Measurements from ENCODE around the gene OGFR.
A peak's percentile ranks its signal among the peaks of the same experiment; 100 is the strongest.

Gene OGFR

DNA sequence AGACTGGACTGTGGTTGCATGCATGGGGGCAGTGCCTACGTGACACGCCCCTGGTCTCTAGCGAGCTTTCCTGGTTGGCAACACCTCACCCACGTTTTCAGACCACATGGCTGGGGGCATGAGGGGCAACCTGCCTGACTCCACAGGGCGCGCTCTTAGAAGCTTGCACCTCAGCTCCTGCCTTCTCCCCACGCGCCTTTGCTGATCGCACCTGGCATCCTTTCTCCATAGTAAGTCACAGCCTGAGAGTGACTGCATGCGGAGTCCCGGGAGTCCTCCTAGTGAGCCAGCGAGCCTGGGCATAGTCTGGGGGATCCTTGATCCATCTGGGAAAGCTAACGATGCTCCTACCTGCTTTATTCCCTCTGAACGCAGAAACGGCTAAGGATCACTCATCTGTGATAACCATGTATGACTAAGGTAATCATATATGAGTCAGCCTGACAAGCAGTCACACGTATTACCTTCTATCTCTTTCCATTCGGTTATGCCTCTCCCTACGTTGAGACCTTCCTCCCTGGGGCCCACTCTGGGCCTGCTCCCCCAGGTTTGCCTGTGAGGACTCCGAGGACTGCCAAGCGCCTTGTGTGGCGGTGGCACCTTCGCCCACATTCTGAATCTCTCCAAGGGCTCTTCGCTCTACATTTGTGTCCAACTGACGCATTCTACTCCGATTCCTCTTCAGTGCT lies 52.4 kb downstream of the OGFR start:
- no peaks in the 10 kb centered on the region for H3K27me3 ChIP-seq (ENCODE audit: insufficient read depth, low read length)
- H3K4me3 ChIP-seq (ENCODE audit: low read depth, low read length), result no peak overlapping the region
- no peak overlapping the region for H2AFZ ChIP-seq (ENCODE audit: low read length, unreplicated experiment)
- H3K4me1 ChIP-seq (ENCODE audit: control insufficient read depth, insufficient read depth, low read length, unreplicated experiment), result peaks cover 2% of the 10 kb centered on the region
- no peak overlapping the region for H3K27ac ChIP-seq (ENCODE audit: low read depth, low read length)
- peaks cover 25% of the 10 kb centered on the region for H3K79me2 ChIP-seq (ENCODE audit: control insufficient read depth, insufficient read depth, low read length, unreplicated experiment)
- peaks cover 15% of the 10 kb centered on the region for H3K36me3 ChIP-seq (ENCODE audit: insufficient read depth, low read length)

DNA sequence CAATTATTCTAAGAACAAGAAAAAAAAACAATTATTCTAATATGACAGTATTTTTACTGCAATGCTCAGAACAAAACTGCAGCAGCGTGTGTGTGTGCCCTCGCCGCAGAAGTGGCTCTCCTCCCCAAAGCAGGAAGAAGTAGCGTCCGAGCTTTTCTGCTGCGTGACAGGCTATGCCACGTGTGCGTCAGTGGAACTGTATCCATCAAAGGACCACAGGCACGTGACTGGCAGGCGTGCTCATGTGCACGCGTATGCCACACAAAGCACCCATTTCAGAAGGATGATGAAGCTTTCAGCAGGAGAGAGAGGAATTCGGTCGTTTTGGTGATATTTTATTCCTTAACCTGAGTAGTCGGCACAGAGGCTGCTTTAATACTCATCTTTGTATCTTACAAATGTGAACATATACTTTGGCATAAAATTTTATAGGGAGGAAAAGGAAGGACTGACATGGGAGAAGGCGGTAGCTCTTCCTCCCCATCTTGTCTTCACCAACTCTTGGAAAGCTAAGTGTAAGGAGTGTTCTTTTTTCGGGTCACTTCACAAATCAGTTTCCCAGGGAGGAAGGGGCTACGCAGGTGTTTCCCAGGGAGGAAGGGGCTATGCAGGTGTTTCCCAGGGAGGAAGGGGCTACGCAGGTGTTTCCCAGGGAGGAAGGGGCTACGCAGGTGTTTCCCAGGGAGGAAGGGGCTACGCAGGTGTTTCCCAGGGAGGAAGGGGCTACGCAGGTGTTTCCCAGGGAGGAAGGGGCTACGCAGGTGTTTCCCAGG lies 53.6 kb downstream of the OGFR start:
- no peak overlapping the region for H2AFZ ChIP-seq (ENCODE audit: low read length, unreplicated experiment)
- peaks cover 15% of the 10 kb centered on the region for H3K36me3 ChIP-seq (ENCODE audit: insufficient read depth, low read length)
- peaks cover 25% of the 10 kb centered on the region for H3K79me2 ChIP-seq (ENCODE audit: control insufficient read depth, insufficient read depth, low read length, unreplicated experiment)
- H3K27ac ChIP-seq (ENCODE audit: low read depth, low read length), result no peak overlapping the region
- H3K4me3 ChIP-seq (ENCODE audit: low read depth, low read length), result no peak overlapping the region
- H3K27me3 ChIP-seq (ENCODE audit: insufficient read depth, low read length), result no peaks in the 10 kb centered on the region
- H3K4me1 ChIP-seq (ENCODE audit: control insufficient read depth, insufficient read depth, low read length, unreplicated experiment), result peaks cover 2% of the 10 kb centered on the region

GRCh38 chr20:62859721-62860120 lies 55.1 kb downstream of the OGFR start:
- Histone ChIP-seq H3K36me3 (ENCODE audit: insufficient read depth, low read length) (peaks cover 8% of the 10 kb centered on the region), H2AFZ (ENCODE audit: low read length, unreplicated experiment) (no peak overlapping the region), H3K27ac (ENCODE audit: low read depth, low read length) (no peak overlapping the region), H3K27me3 (ENCODE audit: insufficient read depth, low read length) (no peaks in the 10 kb centered on the region), H3K4me1 (ENCODE audit: control insufficient read depth, insufficient read depth, low read length, unreplicated experiment) (peaks cover 2% of the 10 kb centered on the region), H3K79me2 (ENCODE audit: control insufficient read depth, insufficient read depth, low read length, unreplicated experiment) (peaks cover 25% of the 10 kb centered on the region), H3K4me3 (ENCODE audit: low read depth, low read length) (peak overlapping the region; percentile 74)

DNA sequence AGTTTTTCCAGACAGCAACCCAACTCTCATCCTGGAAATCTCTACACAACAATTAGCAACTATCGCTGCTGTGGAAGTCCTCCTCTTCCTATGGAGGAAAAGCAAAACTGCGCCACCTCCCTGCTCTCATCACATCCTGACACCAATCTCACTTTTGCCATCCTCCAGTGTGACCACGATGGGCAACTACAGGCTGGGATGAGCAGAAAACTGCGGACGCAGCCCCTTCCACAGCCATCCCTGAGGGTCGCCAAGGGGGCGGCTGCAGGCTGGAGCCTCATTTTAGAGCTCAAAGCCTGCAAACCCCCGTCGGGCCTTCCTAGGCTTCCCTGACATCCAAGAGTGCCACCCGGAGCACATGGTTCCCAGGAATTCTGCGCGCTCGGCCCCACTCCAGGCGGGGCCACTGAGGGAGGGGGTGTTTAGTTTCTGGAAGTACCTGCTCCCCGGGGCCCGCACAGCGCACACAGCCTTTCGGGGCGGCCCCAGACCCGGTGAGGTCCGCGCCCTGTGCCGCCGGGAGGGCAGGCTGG lies 55.8 kb downstream of the OGFR start:
- H3K79me2 ChIP-seq (ENCODE audit: control insufficient read depth, insufficient read depth, low read length, unreplicated experiment), result peaks cover 25% of the 10 kb centered on the region
- H3K27me3 ChIP-seq (ENCODE audit: insufficient read depth, low read length), result no peaks in the 10 kb centered on the region
- H3K4me1 ChIP-seq (ENCODE audit: control insufficient read depth, insufficient read depth, low read length, unreplicated experiment), result peaks cover 2% of the 10 kb centered on the region
- H2AFZ ChIP-seq (ENCODE audit: low read length, unreplicated experiment), result no peak overlapping the region
- no peak overlapping the region for H3K27ac ChIP-seq (ENCODE audit: low read depth, low read length)
- H3K36me3 ChIP-seq (ENCODE audit: insufficient read depth, low read length), result peaks cover 4% of the 10 kb centered on the region; the same call in 1 of the 2 replicates
- peak overlapping the region; percentile 74 for H3K4me3 ChIP-seq (ENCODE audit: low read depth, low read length)

DNA sequence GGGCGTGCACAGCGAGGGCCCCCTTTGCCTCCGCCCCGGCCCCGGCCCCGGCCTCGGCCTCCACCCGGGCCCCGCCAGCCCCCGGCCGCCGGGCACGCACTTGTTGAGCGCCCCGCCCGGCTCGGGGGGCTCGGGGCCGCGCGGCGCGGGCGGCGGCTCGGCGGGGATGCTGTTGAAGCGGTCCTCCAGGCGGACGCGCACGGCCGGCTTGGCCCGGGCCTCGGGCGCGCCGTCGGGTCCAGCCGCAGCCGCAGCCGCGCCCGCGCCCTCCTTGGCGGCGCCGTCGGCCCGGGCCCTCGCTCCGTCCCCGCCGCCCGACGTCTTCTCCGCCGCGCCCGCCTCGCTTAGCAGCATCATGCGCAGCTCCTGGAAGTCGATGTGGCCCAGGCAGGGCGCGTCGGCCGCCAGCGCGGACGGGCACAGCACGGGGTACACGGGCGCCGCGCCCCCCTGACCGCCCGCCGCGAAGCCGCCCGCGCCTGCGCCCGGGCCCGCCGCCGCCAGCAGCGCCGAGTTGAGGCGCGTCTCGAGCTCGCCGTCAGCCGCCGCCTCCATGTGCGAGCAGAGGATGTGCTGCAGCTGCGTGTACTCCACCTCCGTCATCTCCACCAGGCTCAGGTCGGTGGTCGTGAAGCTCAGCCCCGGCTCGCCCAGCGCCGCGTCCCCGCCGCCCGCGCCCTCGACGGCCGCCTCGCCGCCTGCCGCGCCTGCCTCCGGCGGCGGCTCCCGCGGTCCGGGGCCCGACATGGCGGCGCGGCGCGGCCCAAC lies 56.5 kb downstream of the OGFR start:
- Histone ChIP-seq H3K4me3 (ENCODE audit: low read depth, low read length) (peak overlapping the region; percentile 74), H3K27me3 (ENCODE audit: insufficient read depth, low read length) (no peaks in the 10 kb centered on the region), H3K4me1 (ENCODE audit: control insufficient read depth, insufficient read depth, low read length, unreplicated experiment) (peaks cover 2% of the 10 kb centered on the region), H3K36me3 (ENCODE audit: insufficient read depth, low read length) (peaks cover 4% of the 10 kb centered on the region; the same call in 1 of the 2 replicates), H3K79me2 (ENCODE audit: control insufficient read depth, insufficient read depth, low read length, unreplicated experiment) (peaks cover 25% of the 10 kb centered on the region), H3K27ac (ENCODE audit: low read depth, low read length) (no peak overlapping the region), H2AFZ (ENCODE audit: low read length, unreplicated experiment) (peak overlapping the region; percentile 54)

GRCh38 chr20:62861726-62862336 lies 57.2 kb downstream of the OGFR start, which contains the start of gene TCFL5:
Gene TCFL5 (minus strand): TSS chr20:62861822. CDS start chr20:62861670, 152 bp downstream.
- peak within 1 kb of the TSS; percentile 74 for H3K4me3 ChIP-seq (ENCODE audit: low read depth, low read length)
- H3K4me1 ChIP-seq (ENCODE audit: control insufficient read depth, insufficient read depth, low read length, unreplicated experiment), result peaks cover 2% of the 10 kb centered on the region
- no peak within 1 kb of the TSS for H3K27ac ChIP-seq (ENCODE audit: low read depth, low read length)
- no peaks in the 10 kb centered on the region for H3K27me3 ChIP-seq (ENCODE audit: insufficient read depth, low read length)
- H2AFZ ChIP-seq (ENCODE audit: low read length, unreplicated experiment), result peak within 1 kb of the TSS; percentile 54
- peaks cover 25% of the 10 kb centered on the region for H3K79me2 ChIP-seq (ENCODE audit: control insufficient read depth, insufficient read depth, low read length, unreplicated experiment)
- H3K36me3 ChIP-seq (ENCODE audit: insufficient read depth, low read length), result peaks cover 2% of the 10 kb centered on the region; the same call in 1 of the 2 replicates

Measured in ACC112 (cell line).